Left cardiac atrium (tissue), 4 donors: Measurements from ENCODE around the gene TUB. TPM values are rescaled to one million over a fixed set of nuclear protein-coding genes. Genes with fewer than 3 reads are reported as not detected.

Experiments
- ATAC-seq, 2 donors: fragments of 200-7000 bp; cut with Tn5 transposase; one replicate each; pipeline ENCODE4 v1.9.1; 2020; ENCODE audit warnings: mild to moderate bottlenecking in 2 of 2, moderate library complexity in 2 of 2
- DNase-seq: peaks from one replicate; pipeline ENCODE4 v3.0.0-alpha.2; 2020
- intact Hi-C, 2 donors: fragments of 100-400 bp; cut with DNase I; formaldehyde crosslinking; loops; one replicate each; pipeline versions ENCODE4 v1.14.1 to v1.15.1; 2022 to 2023
- total RNA-seq, 2 donors: library from RNA; stranded (reverse); fragmentation: NEBNext Ultra II Directional; extraction: Animal tissue kit (Norgen Biotek cat#: 25700); gene quantifications; one replicate each; pipeline ENCODE4 v1.2.1, GENCODE V29; 2021
- donor health status: DM: no; HTN: yes; CAD: no.
- donor health status: DM: no; HTN: yes; CAD: no; lungs with severe emphysema.
- donor health status: DM: yes; HTN: yes; CAD: no.
- donor health status: Dilated cardiomyopathy.

The TUB gene
- total RNA-seq, 2 donors from 2014 or later: 11.6 to 13.1 TPM

DNA sequence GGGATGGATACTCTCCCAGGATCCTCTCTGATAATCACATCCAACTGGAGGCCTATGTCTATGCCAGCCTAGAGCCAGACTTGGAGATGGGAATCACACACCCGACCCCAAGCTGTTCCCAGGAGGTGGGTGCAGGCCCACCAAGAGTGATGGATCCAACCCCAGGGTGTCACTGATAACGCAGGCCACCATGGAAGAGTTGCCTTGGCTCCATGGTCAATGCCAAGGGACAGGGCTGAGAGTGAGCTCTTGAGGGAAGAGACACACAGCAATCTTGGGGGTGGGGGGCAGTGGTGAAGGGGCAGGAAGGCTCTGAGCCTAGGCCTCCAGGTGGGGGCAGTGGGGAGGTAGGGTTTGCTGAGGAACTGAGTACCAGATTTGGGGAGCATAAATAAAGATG is 16.9 kb downstream of the TUB start:
- ATAC-seq (no peak), DNase-seq (no peak)
- intact Hi-C loops: loop anchor here in 1 of 2 donors (10.0 kb wide), 1 partner anchor 203 kb away; no protein-coding TSS in a partner anchor

DNA sequence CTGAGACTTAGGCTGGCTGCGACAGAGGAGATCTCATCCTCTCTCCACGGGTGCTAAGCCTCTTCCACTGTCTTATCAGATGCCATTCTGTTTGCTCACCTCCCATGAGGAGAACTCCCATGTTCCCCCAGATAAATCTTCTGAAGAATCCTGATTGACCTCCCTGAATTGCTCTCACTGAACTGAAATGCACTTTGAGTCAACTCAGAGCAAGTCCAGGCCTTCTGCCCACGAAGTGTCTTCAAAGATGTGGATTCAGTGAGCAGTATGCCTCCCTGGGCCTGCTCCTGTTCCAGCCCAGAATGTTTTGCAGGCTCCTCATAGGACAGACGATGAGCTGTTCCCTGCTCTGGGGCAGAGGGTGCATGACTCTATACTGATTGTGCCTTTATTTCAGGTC is 17.4 kb downstream of the TUB start:
- intact Hi-C loops: loop anchor here in 1 of 2 donors (10.0 kb wide), 1 partner anchor 204 kb away; no protein-coding TSS in a partner anchor
- ATAC-seq: peak in 1 of 2 donors; percentile 42
- no peak for DNase-seq

GRCh38 chr11:8098879-8099278 is 17.9 kb downstream of the TUB start:
- ATAC-seq (no peak), DNase-seq (no peak)
- intact Hi-C loops: loop anchor here in 1 of 2 donors (10.0 kb wide), 1 partner anchor 204 kb away; no protein-coding TSS in a partner anchor

DNA sequence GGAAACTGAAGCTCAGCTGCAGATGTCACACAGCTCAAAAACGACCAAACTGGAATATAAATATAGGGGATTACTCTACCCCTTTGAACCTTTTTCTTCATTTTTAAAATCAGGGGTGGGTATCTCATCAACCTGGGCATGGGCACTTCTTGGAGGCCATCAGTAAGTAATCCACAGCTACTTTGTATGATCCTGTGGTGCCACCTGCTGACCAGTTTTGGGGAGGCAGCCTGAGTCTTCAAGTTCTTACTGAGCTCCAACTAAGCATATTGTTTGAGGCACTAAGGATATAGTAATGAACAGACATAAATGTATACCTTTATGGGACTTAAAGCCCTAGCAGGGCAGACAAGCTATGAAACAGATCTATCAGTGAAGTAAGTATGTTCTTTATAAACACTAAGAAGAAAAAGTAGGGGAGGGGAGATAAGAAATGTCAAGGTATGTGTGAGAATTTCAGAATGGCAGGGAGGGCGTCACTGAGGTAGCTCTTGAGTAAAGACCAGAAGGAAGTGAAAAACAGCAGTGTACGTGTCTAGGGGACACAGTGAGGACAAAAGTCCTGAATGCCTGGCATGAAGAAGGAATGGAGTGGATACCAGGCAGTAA is 18.4 kb downstream of the TUB start:
- ATAC-seq (peak; percentile 54 to 70), DNase-seq (peak; percentile 70)
- intact Hi-C loops: loop anchor here in 1 of 2 donors (10.0 kb wide), 1 partner anchor 205 kb away; no protein-coding TSS in a partner anchor

GRCh38 chr11:8100158-8100557 is 19.1 kb downstream of the TUB start:
- intact Hi-C loops: loop anchor here in 1 of 2 donors (5.0 kb wide), 1 partner anchor 68 kb away; no protein-coding TSS in a partner anchor
- ATAC-seq (no peak), DNase-seq (no peak)

DNA sequence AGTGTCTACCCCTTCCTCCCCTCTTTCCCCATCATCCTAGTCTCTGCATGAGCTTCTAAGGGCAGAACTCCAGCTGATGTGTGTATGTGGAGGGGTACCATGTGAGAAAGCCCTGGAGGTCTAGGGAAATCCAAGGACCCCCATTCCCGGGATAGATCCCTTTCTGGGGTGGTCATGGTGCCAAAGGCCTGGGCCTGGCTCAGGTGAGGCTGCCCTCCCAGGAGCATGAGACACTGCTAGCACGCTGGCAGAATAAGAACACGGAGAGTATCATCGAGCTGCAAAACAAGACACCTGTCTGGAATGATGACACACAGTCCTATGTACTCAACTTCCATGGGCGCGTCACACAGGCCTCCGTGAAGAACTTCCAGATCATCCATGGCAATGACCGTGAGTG is 19.6 kb downstream of the TUB start:
- DNase-seq: no peak
- ATAC-seq: no peak
- intact Hi-C loops: loop anchor here in 1 of 2 donors (5.0 kb wide), 1 partner anchor 68 kb away; no protein-coding TSS in a partner anchor

GRCh38 chr11:8101421-8101820 is 20.4 kb downstream of the TUB start:
- ATAC-seq (no peak), DNase-seq (no peak)
- intact Hi-C loops: loop anchor here in 1 of 2 donors (5.0 kb wide), 1 partner anchor 69 kb away; no protein-coding TSS in a partner anchor

- ATAC-seq (no peak), DNase-seq (no peak)
- intact Hi-C loops: loop anchor here in 1 of 2 donors (5.0 kb wide), 1 partner anchor 70 kb away; no protein-coding TSS in a partner anchor
Observed at GRCh38 chr11:8102296-8102915, 21.4 kb downstream of the TUB start.

- no peak for DNase-seq
- ATAC-seq: no peak
- intact Hi-C loops: loop anchor here in 1 of 2 donors (5.0 kb wide), 1 partner anchor 71 kb away; no protein-coding TSS in a partner anchor
Observed at GRCh38 chr11:8102965-8103364, 22.0 kb downstream of the TUB start.

GRCh38 chr11:8103909-8104308 is 22.9 kb downstream of the TUB start:
- ATAC-seq: no peak
- no peak for DNase-seq
- intact Hi-C loops: loop anchor here in 1 of 2 donors (5.0 kb wide), 1 partner anchor 72 kb away; no protein-coding TSS in a partner anchor

DNA sequence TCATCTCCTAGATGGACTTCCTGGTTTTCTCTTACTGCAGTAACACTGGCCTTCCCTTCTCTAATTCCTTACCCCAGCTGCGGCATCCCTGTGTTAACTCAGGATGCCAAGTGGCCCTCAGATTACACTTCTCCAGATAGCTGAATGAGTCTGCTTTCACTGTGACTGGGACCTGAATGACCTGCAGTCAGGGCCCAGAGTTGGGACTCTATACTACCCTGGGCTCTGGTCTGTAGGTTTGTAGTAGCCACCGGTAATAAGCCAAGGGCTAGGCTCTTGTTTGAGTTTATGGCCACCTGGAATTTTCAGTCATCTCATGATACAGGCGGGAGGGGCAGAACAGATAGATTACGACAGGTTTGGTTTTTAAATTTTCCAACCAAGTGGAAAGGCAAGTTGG is 24.1 kb downstream of the TUB start:
- intact Hi-C loops: no loop called here
- DNase-seq (no peak), ATAC-seq (no peak)

GRCh38 chr11:8105666-8106065 is 24.7 kb downstream of the TUB start:
- ATAC-seq: peak; percentile 13 to 63
- DNase-seq: no peak
- intact Hi-C loops: no loop called here

GRCh38 chr11:8106679-8107078 is 25.7 kb downstream of the TUB start:
- DNase-seq: no peak
- intact Hi-C loops: no loop called here

GRCh38 chr11:8107642-8108041 is 26.6 kb downstream of the TUB start:
- ATAC-seq (no peak), DNase-seq (no peak)
- intact Hi-C loops: no loop called here

More at GRCh38 chr11:8106679-8107078, 25.7 kb downstream of the TUB start:
- peak; percentile 69 to 92 for ATAC-seq

DNA sequence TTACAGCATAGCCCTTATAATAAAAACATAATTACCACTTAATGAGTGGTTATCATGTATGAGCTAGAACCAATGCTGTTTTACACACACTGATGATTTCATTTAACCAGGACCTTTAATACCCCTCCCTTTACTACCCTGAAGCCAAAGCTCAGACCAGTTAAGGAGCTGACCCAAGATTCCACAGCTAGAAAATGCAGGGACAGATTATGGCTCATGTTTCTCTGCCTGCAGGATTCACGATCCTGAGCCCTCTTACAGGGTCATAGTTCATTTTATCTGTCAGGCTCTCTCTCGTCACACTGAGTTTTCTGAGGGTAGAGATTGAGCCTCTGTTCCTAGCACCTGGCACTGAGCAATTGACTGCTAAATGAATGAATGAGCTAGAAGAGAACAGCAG is 27.4 kb downstream of the TUB start:
- no peak for ATAC-seq
- no peak for DNase-seq
- intact Hi-C loops: no loop called here

- DNase-seq (no peak), ATAC-seq (no peak)
- intact Hi-C loops: no loop called here
Observed at GRCh38 chr11:8109675-8110074, 28.7 kb downstream of the TUB start.

GRCh38 chr11:8110396-8110795 is 29.4 kb downstream of the TUB start:
- DNase-seq (no peak), ATAC-seq (no peak)
- intact Hi-C loops: no loop called here

DNA sequence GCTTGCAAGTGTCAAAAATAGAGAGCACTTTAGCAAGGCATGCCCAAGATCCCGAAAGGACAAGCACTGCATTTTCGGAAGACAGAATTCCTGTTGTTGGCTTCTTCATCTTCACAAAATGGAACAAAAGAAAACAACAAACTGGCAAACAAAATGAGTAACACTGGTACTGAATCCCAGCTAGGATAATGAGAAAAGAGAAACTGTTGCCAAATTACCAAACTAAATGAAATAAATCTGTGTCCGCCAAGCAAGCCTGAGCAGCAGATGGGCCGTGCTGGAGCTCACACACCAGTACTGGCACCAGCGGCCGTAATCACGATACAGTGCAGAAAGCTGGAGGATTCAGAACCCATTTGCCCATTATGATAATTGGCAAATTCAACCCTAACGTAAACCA is 30.6 kb downstream of the TUB start:
- no peak for ATAC-seq
- intact Hi-C loops: no loop called here
- no peak for DNase-seq

- ATAC-seq: no peak
- intact Hi-C loops: no loop called here
- DNase-seq: no peak
Observed at GRCh38 chr11:8122173-8122764, 41.3 kb downstream of the TUB start.

- DNase-seq (no peak), ATAC-seq (no peak)
- intact Hi-C loops: no loop called here
Observed at GRCh38 chr11:8126649-8127289, 45.8 kb downstream of the TUB start.
